Psoas muscle (tissue), 8 donors: ENCODE results near the gene CLEC16A. TPM values are rescaled to one million over a fixed set of nuclear protein-coding genes. Genes with fewer than 3 reads are reported as not detected.

Experiments
- ATAC-seq, 4 donors: fragments of 200-7000 bp; cut with Tn5 transposase; one replicate each; pipeline ENCODE4 v1.9.1; 2020; ENCODE audit warnings: moderate library complexity in 3 of 4, mild to moderate bottlenecking in 2 of 4
- DNase-seq, 2 donors: peaks; one replicate each; pipeline ENCODE4 v3.0.0-alpha.2; 2020
- H3K27ac ChIP-seq: fragments of 200-600 bp; one replicate; pipeline ENCODE4 v1.8.0; 2022
- H3K27me3 ChIP-seq, 3 donors: fragments of 200-600 bp in 1 of 3; one replicate each; pipeline versions ENCODE4 v1.6.1 to v1.8.0; 2013 to 2022; ENCODE audit warnings: low read length in 2 of 3, mild to moderate bottlenecking in 2 of 3, moderate library complexity in 1 of 3; ENCODE audit not compliant: insufficient read depth in 3 of 3
- H3K36me3 ChIP-seq, 2 donors: fragments of 200-600 bp in 1 of 2; one replicate each; pipeline versions ENCODE4 v1.6.1 to v1.8.0; 2013 to 2022; ENCODE audit warnings: low read depth in 1 of 2, mild to moderate bottlenecking in 1 of 2, moderate library complexity in 1 of 2; ENCODE audit not compliant: insufficient read depth in 1 of 2
- H3K4me1 ChIP-seq: fragments of 200-600 bp; one replicate; pipeline ENCODE4 v1.8.0; 2022
- H3K4me3 ChIP-seq: fragments of 200-600 bp; one replicate; pipeline ENCODE4 v1.8.0; 2022; ENCODE audit warnings: mild to moderate bottlenecking
- H3K9me3 ChIP-seq: fragments of 200-600 bp; one replicate; pipeline ENCODE4 v1.8.0; 2022
- WGBS, 3 donors: extraction: QIAGEN DNeasy Blood & Tissue Kit; methylation state at CpG; one replicate each; pipeline versions ENCODE4 v1.1.6 to v1.1.7; 2013; 5-methylcytosine and 5-hydroxymethylcytosine counted together
- intact Hi-C, 2 donors: fragments of 100-400 bp; cut with DNase I; formaldehyde crosslinking; loops; one replicate each; pipeline versions ENCODE4 v1.11.0 to v1.14.2; 2022
- polyA plus RNA-seq, 3 donors: library from polyadenylated mRNA; stranded (reverse); fragments of 200-250 nt; gene quantifications; one replicate each; pipeline ENCODE4 v1.2.3, GENCODE V29; 2013
- total RNA-seq, 4 donors: library from RNA; stranded (reverse); fragmentation: NEBNext Ultra II Directional in 2 of 4; extraction: Animal tissue kit (Norgen Biotek cat#: 25700) in 2 of 4; gene quantifications; one replicate each; pipeline versions ENCODE4 v1.2.1 to v1.2.4, GENCODE V29; 2021 to 2023
- TF ChIP-seq, protein P1 (sequence below): fragments of 200-600 bp; IDR thresholded peaks from one replicate; pipeline ENCODE4 v1.8.0; 2022; ENCODE audit warnings: antibody characterized with exemption
- donor health status: healthy with polysubstance abuse.
- donor health status: DM: no; HTN: no; CAD: no; lungs with moderate emphysema.
- donor health status: Bipolar disorder and iron deficiency.
- donor health status: healthy.
- donor health status: DM: yes; HTN: yes; CAD: no.
- donor health status: DM: no; HTN: no; CAD: no.
- donor health status: DM: no; HTN: no; CAD: no.
- donor health status: DM: yes; HTN: yes; CAD: no.

Gene CLEC16A
- total and polyA plus RNA-seq, 7 donors: 13.1 to 28.1 (median 21.4) TPM

- 89 to 97% (median 90%) methylated on average over 11 of the region's 11 CpGs for WGBS, 3 donors
- TF ChIP-seq, protein P1, sequence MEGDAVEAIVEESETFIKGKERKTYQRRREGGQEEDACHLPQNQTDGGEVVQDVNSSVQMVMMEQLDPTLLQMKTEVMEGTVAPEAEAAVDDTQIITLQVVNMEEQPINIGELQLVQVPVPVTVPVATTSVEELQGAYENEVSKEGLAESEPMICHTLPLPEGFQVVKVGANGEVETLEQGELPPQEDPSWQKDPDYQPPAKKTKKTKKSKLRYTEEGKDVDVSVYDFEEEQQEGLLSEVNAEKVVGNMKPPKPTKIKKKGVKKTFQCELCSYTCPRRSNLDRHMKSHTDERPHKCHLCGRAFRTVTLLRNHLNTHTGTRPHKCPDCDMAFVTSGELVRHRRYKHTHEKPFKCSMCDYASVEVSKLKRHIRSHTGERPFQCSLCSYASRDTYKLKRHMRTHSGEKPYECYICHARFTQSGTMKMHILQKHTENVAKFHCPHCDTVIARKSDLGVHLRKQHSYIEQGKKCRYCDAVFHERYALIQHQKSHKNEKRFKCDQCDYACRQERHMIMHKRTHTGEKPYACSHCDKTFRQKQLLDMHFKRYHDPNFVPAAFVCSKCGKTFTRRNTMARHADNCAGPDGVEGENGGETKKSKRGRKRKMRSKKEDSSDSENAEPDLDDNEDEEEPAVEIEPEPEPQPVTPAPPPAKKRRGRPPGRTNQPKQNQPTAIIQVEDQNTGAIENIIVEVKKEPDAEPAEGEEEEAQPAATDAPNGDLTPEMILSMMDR: no peak
- Histone ChIP-seq H3K27me3 (no peaks in the 10 kb centered on the region), H3K36me3 (peaks cover 0 to 36% of the 10 kb centered on the region in 2 donors), H3K4me1 (peaks cover 69% of the 10 kb centered on the region), H3K27ac (peak overlapping the region; percentile 21), H3K9me3 (no peaks in the 10 kb centered on the region), H3K4me3 (no peak overlapping the region)
- DNase-seq: no peak
- no peak for ATAC-seq
- intact Hi-C loops: no loop called here
Observed at GRCh38 chr16:10931977-10932632, 12.3 kb upstream of the CLEC16A start.

DNA sequence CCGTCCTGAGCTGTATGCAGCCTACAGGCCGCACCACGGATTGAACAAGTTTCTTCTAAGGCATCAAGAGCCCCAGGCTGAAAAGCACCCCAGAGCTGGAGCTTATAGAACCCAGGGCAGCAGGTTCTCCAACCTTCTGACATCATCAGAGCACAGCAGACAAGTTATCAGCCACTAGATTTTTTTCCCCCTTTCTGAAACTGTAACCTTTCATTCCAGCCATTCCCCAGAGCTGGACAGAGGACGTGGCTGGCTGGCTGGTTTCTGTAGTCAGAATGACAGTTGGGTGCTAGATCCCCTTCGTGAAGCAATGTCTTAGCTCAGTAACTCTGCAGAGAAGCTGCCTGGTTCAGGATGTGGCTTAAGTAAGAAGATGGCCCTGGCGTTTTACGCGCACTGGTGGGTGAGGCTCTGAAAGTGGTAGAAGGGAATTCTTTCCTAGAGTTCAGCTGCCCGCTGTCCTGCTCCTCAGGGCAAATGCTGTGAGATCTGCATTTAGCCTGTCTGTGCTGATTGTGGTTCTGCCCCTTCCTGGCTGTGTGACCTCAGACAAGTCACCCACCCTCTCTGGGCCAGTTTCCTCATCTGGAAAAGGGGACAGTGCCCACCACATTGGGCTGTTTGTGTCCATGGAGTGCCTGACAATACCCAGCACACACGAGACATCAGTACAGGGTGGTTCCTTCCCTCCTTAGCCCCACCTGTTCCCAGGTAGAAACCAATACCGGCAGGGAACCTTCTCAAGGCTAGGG, 11.2 kb upstream of the CLEC16A start:
- Histone ChIP-seq H3K27ac (peak overlapping the region; percentile 58), H3K4me1 (peaks cover 79% of the 10 kb centered on the region), H3K27me3 (no peaks in the 10 kb centered on the region), H3K36me3 (peaks cover 0 to 25% of the 10 kb centered on the region in 2 donors), H3K4me3 (no peak overlapping the region), H3K9me3 (no peaks in the 10 kb centered on the region)
- ATAC-seq (no peak), DNase-seq (no peak)
- 72 to 77% (median 76%) methylated on average over 11 of the region's 11 CpGs for WGBS, 3 donors
- TF ChIP-seq, protein P1: no peak
- intact Hi-C loops: no loop called here

DNA sequence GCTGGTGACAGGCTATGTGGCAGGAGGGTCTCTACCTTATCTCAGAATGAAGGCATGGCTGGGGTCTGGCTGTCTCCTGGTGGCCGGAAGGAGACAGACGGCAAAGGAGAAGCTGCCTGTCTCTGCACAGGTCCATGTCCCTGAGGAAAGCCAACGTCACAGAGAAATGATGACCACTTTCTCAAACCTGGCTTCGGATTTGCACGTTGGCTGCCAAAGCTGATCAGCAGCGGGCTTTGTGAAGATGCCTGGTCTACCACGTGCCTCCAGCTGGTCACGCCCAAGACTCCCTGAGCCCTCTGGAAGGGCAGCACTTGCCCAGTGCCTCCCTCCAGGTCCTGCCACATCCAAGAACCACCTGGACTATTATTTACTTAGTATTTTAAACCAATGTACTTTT, 10.5 kb upstream of the CLEC16A start:
- Histone ChIP-seq H3K27me3 (no peaks in the 10 kb centered on the region), H3K36me3 (peaks cover 0 to 18% of the 10 kb centered on the region in 2 donors), H3K9me3 (no peaks in the 10 kb centered on the region), H3K27ac (peak overlapping the region; percentile 58), H3K4me1 (peaks cover 86% of the 10 kb centered on the region), H3K4me3 (no peak overlapping the region)
- DNase-seq (peak in 1 of 2 donors; percentile 56), ATAC-seq (peak in 3 of 4 donors; percentile 11 to 36 (median 26))
- WGBS, 3 donors: 33 to 48% (median 36%) methylated on average over 8 of the region's 8 CpGs
- TF ChIP-seq, protein P1: no peak
- intact Hi-C loops: no loop called here

- intact Hi-C loops: no loop called here
- Histone ChIP-seq H3K9me3 (no peaks in the 10 kb centered on the region), H3K4me1 (peaks cover 91% of the 10 kb centered on the region), H3K36me3 (peaks cover 0 to 12% of the 10 kb centered on the region in 2 donors), H3K27ac (peak overlapping the region; percentile 58), H3K27me3 (no peaks in the 10 kb centered on the region), H3K4me3 (peak overlapping the region; percentile 12)
- ATAC-seq (no peak), DNase-seq (no peak)
- WGBS, 3 donors: 76 to 88% (median 76%) methylated on average over 13 of the region's 13 CpGs
- TF ChIP-seq, protein P1: no peak
Observed at GRCh38 chr16:10934325-10935107, 9.8 kb upstream of the CLEC16A start.
